ENCODE data around the gene GPBAR1.

Gene GPBAR1

GRCh38 chr2:218296200-218296599 is 35.4 kb downstream of the GPBAR1 start:
- Histone ChIP-seq H3K4me2 (ENCODE audit: low read length) (no peak overlapping the region), H2AFZ (no peak overlapping the region), H3K79me2 (no peaks in the 10 kb centered on the region), H3K4me1 (peaks cover 13% of the 10 kb centered on the region), H3K9me3 (ENCODE audit: control insufficient read depth, low read length) (no peaks in the 10 kb centered on the region), H3K9ac (no peak overlapping the region), H3K4me3 (ENCODE audit: low read depth, low read length) (no peak overlapping the region), H3K27ac (no peak overlapping the region), H3K36me3 (ENCODE audit: control insufficient read depth, insufficient read depth, low read length) (no peaks in the 10 kb centered on the region), H3K27me3 (ENCODE audit: control insufficient read depth, insufficient read depth, low read length) (no peaks in the 10 kb centered on the region)
- no peak for TF ChIP-seq CTCF (IDR thresholded peaks at IDR 0.05)

GRCh38 chr2:218296847-218297246 is 36.0 kb downstream of the GPBAR1 start:
- Histone ChIP-seq H2AFZ (no peak overlapping the region), H3K9me3 (ENCODE audit: control insufficient read depth, low read length) (no peaks in the 10 kb centered on the region), H3K79me2 (no peaks in the 10 kb centered on the region), H3K9ac (no peak overlapping the region), H3K36me3 (ENCODE audit: control insufficient read depth, insufficient read depth, low read length) (no peaks in the 10 kb centered on the region), H3K4me1 (peaks cover 12% of the 10 kb centered on the region), H3K27ac (no peak overlapping the region), H3K4me2 (ENCODE audit: low read length) (no peak overlapping the region), H3K4me3 (ENCODE audit: low read depth, low read length) (no peak overlapping the region), H3K27me3 (ENCODE audit: control insufficient read depth, insufficient read depth, low read length) (no peaks in the 10 kb centered on the region)
- no peak for TF ChIP-seq CTCF (IDR thresholded peaks at IDR 0.05)

GRCh38 chr2:218298314-218298875 is 37.6 kb downstream of the GPBAR1 start:
- H3K9ac ChIP-seq, result no peak overlapping the region

GRCh38 chr2:218300141-218300540 is 39.3 kb downstream of the GPBAR1 start:
- H3K9me3 ChIP-seq (ENCODE audit: control insufficient read depth, low read length), result no peaks in the 10 kb centered on the region
- no peak overlapping the region for H3K9ac ChIP-seq
- TF ChIP-seq CTCF (IDR thresholded peaks at IDR 0.05), result no peak
- no peaks in the 10 kb centered on the region for H3K36me3 ChIP-seq (ENCODE audit: control insufficient read depth, insufficient read depth, low read length)
- H3K4me3 ChIP-seq (ENCODE audit: low read depth, low read length), result no peak overlapping the region
- no peak overlapping the region for H3K27ac ChIP-seq
- H3K4me1 ChIP-seq, result peaks cover 5% of the 10 kb centered on the region
- H2AFZ ChIP-seq, result no peak overlapping the region
- no peak overlapping the region for H3K4me2 ChIP-seq (ENCODE audit: low read length)
- no peaks in the 10 kb centered on the region for H3K27me3 ChIP-seq (ENCODE audit: control insufficient read depth, insufficient read depth, low read length)
- H3K79me2 ChIP-seq, result no peaks in the 10 kb centered on the region

More at GRCh38 chr2:218298314-218298875, 37.6 kb downstream of the GPBAR1 start:
- Histone ChIP-seq H3K36me3 (ENCODE audit: control insufficient read depth, insufficient read depth, low read length) (no peaks in the 10 kb centered on the region), H3K4me3 (ENCODE audit: low read depth, low read length) (no peak overlapping the region), H3K9me3 (ENCODE audit: control insufficient read depth, low read length) (no peaks in the 10 kb centered on the region), H3K79me2 (no peaks in the 10 kb centered on the region), H3K27ac (no peak overlapping the region), H3K27me3 (ENCODE audit: control insufficient read depth, insufficient read depth, low read length) (no peaks in the 10 kb centered on the region), H2AFZ (peak overlapping the region; percentile 36), H3K4me1 (peaks cover 12% of the 10 kb centered on the region), H3K4me2 (ENCODE audit: low read length) (no peak overlapping the region)
- TF ChIP-seq CTCF (IDR thresholded peaks at IDR 0.05), result no peak

GRCh38 chr2:218301176-218301819 is 40.5 kb downstream of the GPBAR1 start:
- no peak overlapping the region for H3K9ac ChIP-seq
- no peak overlapping the region for H3K4me3 ChIP-seq (ENCODE audit: low read depth, low read length)
- no peak overlapping the region for H3K27ac ChIP-seq
- no peaks in the 10 kb centered on the region for H3K79me2 ChIP-seq
- no peaks in the 10 kb centered on the region for H3K27me3 ChIP-seq (ENCODE audit: control insufficient read depth, insufficient read depth, low read length)
- H2AFZ ChIP-seq, result peak overlapping the region; percentile 71
- no peaks in the 10 kb centered on the region for H3K9me3 ChIP-seq (ENCODE audit: control insufficient read depth, low read length)
- TF ChIP-seq CTCF (IDR thresholded peaks at IDR 0.05), result peak; percentile 99
- H3K4me2 ChIP-seq (ENCODE audit: low read length), result no peak overlapping the region
- H3K4me1 ChIP-seq, result no peaks in the 10 kb centered on the region
- no peaks in the 10 kb centered on the region for H3K36me3 ChIP-seq (ENCODE audit: control insufficient read depth, insufficient read depth, low read length)

Data from parathyroid adenoma (tissue), 2 donors.